Type B pancreatic cell (in vitro differentiated cells): Measurements from ENCODE around the gene TTC22. TPM values are rescaled to one million over a fixed set of nuclear protein-coding genes. Genes with fewer than 3 reads are reported as not detected.

Experiments
- DNase-seq: peaks from one replicate; pipeline ENCODE4 v3.0.0; 2021; ENCODE audit warnings: mixed read lengths; ENCODE audit not compliant: unreplicated experiment; ENCODE audit errors: extremely low spot score
- H3K27ac Mint-ChIP-seq: 2 replicates; pipeline ENCODE4 v1.8.0; 2021; ENCODE audit warnings: mild to moderate bottlenecking, mixed read lengths
- H3K27me3 Mint-ChIP-seq: 2 replicates; pipeline ENCODE4 v1.8.0; 2021; ENCODE audit warnings: mixed read lengths
- H3K36me3 Mint-ChIP-seq: 2 replicates; pipeline ENCODE4 v1.8.0; 2021; ENCODE audit warnings: mixed read lengths
- H3K4me1 Mint-ChIP-seq: one replicate; pipeline ENCODE4 v1.8.0; 2021; ENCODE audit warnings: mixed read lengths; ENCODE audit not compliant: unreplicated experiment
- H3K4me3 Mint-ChIP-seq: 2 replicates; pipeline ENCODE4 v1.8.0; 2021; ENCODE audit warnings: mild to moderate bottlenecking, mixed read lengths
- H3K9me3 Mint-ChIP-seq: 2 replicates; pipeline ENCODE4 v1.8.0; 2021; ENCODE audit warnings: mixed read lengths
- CTCF ChIP-seq: fragments of 200-600 bp; sonication (generic); conservative IDR thresholded peaks from 2 replicates; pipeline ENCODE4 v1.5.0; 2021; ENCODE audit warnings: antibody characterized with exemption, mild to moderate bottlenecking
- total RNA-seq: library from RNA; stranded (reverse); gene quantifications from 2 replicates; pipeline ENCODE4 v1.2.1, GENCODE V29; 2021; ENCODE audit warnings: low replicate concordance

The TTC22 gene
- total RNA-seq, 1 donor from 2014 or later: 7.0 TPM

GRCh38 chr1:54813485-54814125 is 12.5 kb upstream of the TTC22 start:
- Mint-ChIP-seq H3K4me3 (no peak overlapping the region), H3K36me3 (no peaks in the 10 kb centered on the region), H3K27ac (no peak overlapping the region), H3K9me3 (no peaks in the 10 kb centered on the region), H3K27me3 (peaks cover 12% of the 10 kb centered on the region), H3K4me1 (peaks cover 20% of the 10 kb centered on the region)
- peak; percentile 37 for DNase-seq
- TF ChIP-seq CTCF: no peak

GRCh38 chr1:54812801-54813484 is 11.8 kb upstream of the TTC22 start:
- Mint-ChIP-seq H3K4me3 (no peak overlapping the region), H3K27me3 (peaks cover 12% of the 10 kb centered on the region), H3K27ac (no peak overlapping the region), H3K4me1 (peaks cover 20% of the 10 kb centered on the region), H3K36me3 (no peaks in the 10 kb centered on the region), H3K9me3 (no peaks in the 10 kb centered on the region)
- TF ChIP-seq CTCF: no peak
- DNase-seq: peak; percentile 52

GRCh38 chr1:54811739-54812655 is 10.9 kb upstream of the TTC22 start:
- Mint-ChIP-seq H3K36me3 (no peaks in the 10 kb centered on the region), H3K4me1 (peaks cover 20% of the 10 kb centered on the region), H3K27me3 (peaks cover 12% of the 10 kb centered on the region), H3K27ac (no peak overlapping the region), H3K4me3 (no peak overlapping the region), H3K9me3 (no peaks in the 10 kb centered on the region)
- DNase-seq: peak; percentile 64
- TF ChIP-seq CTCF: no peak

- H3K9me3 Mint-ChIP-seq: no peaks in the 10 kb centered on the region
- no peak for TF ChIP-seq CTCF
- no peaks in the 10 kb centered on the region for H3K36me3 Mint-ChIP-seq
- DNase-seq: peak; percentile 40
- peaks cover 20% of the 10 kb centered on the region for H3K4me1 Mint-ChIP-seq
- H3K27ac Mint-ChIP-seq: no peak overlapping the region
- peaks cover 6% of the 10 kb centered on the region for H3K27me3 Mint-ChIP-seq
- H3K4me3 Mint-ChIP-seq: no peak overlapping the region
Measured at GRCh38 chr1:54811066-54811465, 9.9 kb upstream of the TTC22 start.

GRCh38 chr1:54810153-54810942 is 9.2 kb upstream of the TTC22 start:
- DNase-seq: peak; percentile 77
- no peaks in the 10 kb centered on the region for H3K9me3 Mint-ChIP-seq
- peaks cover 16% of the 10 kb centered on the region for H3K4me1 Mint-ChIP-seq
- peaks cover 3% of the 10 kb centered on the region for H3K27me3 Mint-ChIP-seq
- no peaks in the 10 kb centered on the region for H3K36me3 Mint-ChIP-seq
- peak; percentile 94 for TF ChIP-seq CTCF
- H3K27ac Mint-ChIP-seq: peak overlapping the region; percentile 35
- no peak overlapping the region for H3K4me3 Mint-ChIP-seq
